ENCODE measurements around the gene KCNB1.
"Not testable (repeated sequence)": the region's sequence is repeated elsewhere in the genome, so short reads cannot be mapped to it uniquely, and the experiment has no call there.

The KCNB1 gene

GRCh38 chr20:49409975-49410621 is 72.4 kb downstream of the KCNB1 start:
- CTCF ChIA-PET, H3K4me3 Mint-ChIP-seq, H3K36me3 Mint-ChIP-seq, H3K27ac Mint-ChIP-seq, H3K9me3 Mint-ChIP-seq, DNase-seq, H3K4me1 Mint-ChIP-seq: not testable (repeated sequence)
- peaks cover 50% of the 10 kb centered on the region for H3K27me3 Mint-ChIP-seq

- Mint-ChIP-seq H3K4me1 (no peaks in the 10 kb centered on the region), H3K4me3 (no peak overlapping the region), H3K27ac (no peak overlapping the region), H3K36me3 (no peaks in the 10 kb centered on the region), H3K9me3 (no peaks in the 10 kb centered on the region), H3K27me3 (peaks cover 48% of the 10 kb centered on the region)
- DNase-seq = no peak
- CTCF ChIA-PET = no interaction called here
Observed at GRCh38 chr20:49409302-49409974, 73.0 kb downstream of the KCNB1 start.

GRCh38 chr20:49408509-49409104 is 73.9 kb downstream of the KCNB1 start:
- DNase-seq = no peak
- Mint-ChIP-seq H3K4me3 (no peak overlapping the region), H3K27ac (no peak overlapping the region), H3K9me3 (no peaks in the 10 kb centered on the region), H3K4me1 (no peaks in the 10 kb centered on the region), H3K27me3 (peaks cover 43% of the 10 kb centered on the region), H3K36me3 (no peaks in the 10 kb centered on the region)
- CTCF ChIA-PET = no interaction called here

GRCh38 chr20:49406666-49407065 is 75.8 kb downstream of the KCNB1 start:
- CTCF ChIA-PET = no interaction called here
- H3K4me3 Mint-ChIP-seq = no peak overlapping the region
- H3K9me3 Mint-ChIP-seq = no peaks in the 10 kb centered on the region
- no peak overlapping the region for H3K27ac Mint-ChIP-seq
- no peaks in the 10 kb centered on the region for H3K4me1 Mint-ChIP-seq
- H3K27me3 Mint-ChIP-seq = peaks cover 39% of the 10 kb centered on the region
- DNase-seq = no peak
- H3K36me3 Mint-ChIP-seq = no peaks in the 10 kb centered on the region

- Mint-ChIP-seq H3K9me3 (no peaks in the 10 kb centered on the region), H3K36me3 (no peaks in the 10 kb centered on the region), H3K4me3 (no peak overlapping the region), H3K27ac (no peak overlapping the region), H3K4me1 (no peaks in the 10 kb centered on the region), H3K27me3 (peaks cover 46% of the 10 kb centered on the region)
- DNase-seq = no peak
- CTCF ChIA-PET = no interaction called here
Observed at GRCh38 chr20:49405696-49406095, 76.8 kb downstream of the KCNB1 start.

- peaks cover 47% of the 10 kb centered on the region for H3K27me3 Mint-ChIP-seq
- no peak for DNase-seq
- no peaks in the 10 kb centered on the region for H3K4me1 Mint-ChIP-seq
- H3K36me3 Mint-ChIP-seq = no peaks in the 10 kb centered on the region
- CTCF ChIA-PET = no interaction called here
- H3K4me3 Mint-ChIP-seq = no peak overlapping the region
- H3K9me3 Mint-ChIP-seq = no peaks in the 10 kb centered on the region
- H3K27ac Mint-ChIP-seq = no peak overlapping the region
Observed at GRCh38 chr20:49405062-49405683, 77.3 kb downstream of the KCNB1 start.

- H3K36me3 Mint-ChIP-seq = no peaks in the 10 kb centered on the region
- H3K4me1 Mint-ChIP-seq = no peaks in the 10 kb centered on the region
- CTCF ChIA-PET = no interaction called here
- no peak for DNase-seq
- H3K27ac Mint-ChIP-seq = no peak overlapping the region
- no peaks in the 10 kb centered on the region for H3K9me3 Mint-ChIP-seq
- peaks cover 42% of the 10 kb centered on the region for H3K27me3 Mint-ChIP-seq
- H3K4me3 Mint-ChIP-seq = no peak overlapping the region
Observed at GRCh38 chr20:49404461-49404860, 78.0 kb downstream of the KCNB1 start.

- Mint-ChIP-seq H3K9me3 (no peaks in the 10 kb centered on the region), H3K27me3 (peaks cover 37% of the 10 kb centered on the region), H3K4me3 (no peak overlapping the region), H3K4me1 (no peaks in the 10 kb centered on the region), H3K36me3 (no peaks in the 10 kb centered on the region), H3K27ac (no peak overlapping the region)
- DNase-seq = no peak
- CTCF ChIA-PET = no interaction called here
Observed at GRCh38 chr20:49403911-49404310, 78.6 kb downstream of the KCNB1 start.

GRCh38 chr20:49403012-49403411 is 79.5 kb downstream of the KCNB1 start:
- Mint-ChIP-seq H3K9me3 (no peaks in the 10 kb centered on the region), H3K4me3 (no peak overlapping the region), H3K27ac (no peak overlapping the region), H3K4me1 (no peaks in the 10 kb centered on the region), H3K36me3 (no peaks in the 10 kb centered on the region), H3K27me3 (peaks cover 31% of the 10 kb centered on the region)
- CTCF ChIA-PET = interaction anchor here (1.0 kb wide), 1 partner anchor 19 kb away, joined by 4 read pairs; no protein-coding TSS in a partner anchor
- DNase-seq = no peak

- Mint-ChIP-seq H3K4me1 (no peaks in the 10 kb centered on the region), H3K36me3 (no peaks in the 10 kb centered on the region), H3K27ac (no peak overlapping the region), H3K9me3 (no peaks in the 10 kb centered on the region), H3K27me3 (peaks cover 26% of the 10 kb centered on the region), H3K4me3 (no peak overlapping the region)
- DNase-seq = no peak
- CTCF ChIA-PET = no interaction called here
Observed at GRCh38 chr20:49400904-49401303, 81.6 kb downstream of the KCNB1 start.

GRCh38 chr20:49400410-49400809 is 82.1 kb downstream of the KCNB1 start:
- DNase-seq = no peak
- Mint-ChIP-seq H3K4me1 (no peaks in the 10 kb centered on the region), H3K9me3 (no peaks in the 10 kb centered on the region), H3K4me3 (no peak overlapping the region), H3K27me3 (peaks cover 26% of the 10 kb centered on the region), H3K36me3 (no peaks in the 10 kb centered on the region), H3K27ac (no peak overlapping the region)
- CTCF ChIA-PET = no interaction called here

- no peak overlapping the region for H3K27ac Mint-ChIP-seq
- no peaks in the 10 kb centered on the region for H3K4me1 Mint-ChIP-seq
- H3K4me3 Mint-ChIP-seq = no peak overlapping the region
- H3K36me3 Mint-ChIP-seq = no peaks in the 10 kb centered on the region
- DNase-seq = no peak
- H3K27me3 Mint-ChIP-seq = peaks cover 23% of the 10 kb centered on the region
- CTCF ChIA-PET = no interaction called here
- H3K9me3 Mint-ChIP-seq = no peaks in the 10 kb centered on the region
Observed at GRCh38 chr20:49399329-49399728, 83.1 kb downstream of the KCNB1 start.

- CTCF ChIA-PET = no interaction called here
- Mint-ChIP-seq H3K27ac (no peak overlapping the region), H3K36me3 (no peaks in the 10 kb centered on the region), H3K4me1 (no peaks in the 10 kb centered on the region), H3K27me3 (peaks cover 24% of the 10 kb centered on the region), H3K4me3 (no peak overlapping the region), H3K9me3 (no peaks in the 10 kb centered on the region)
- no peak for DNase-seq
Observed at GRCh38 chr20:49398401-49399144, 83.9 kb downstream of the KCNB1 start.

- no peak overlapping the region for H3K27ac Mint-ChIP-seq
- peaks cover 21% of the 10 kb centered on the region for H3K27me3 Mint-ChIP-seq
- no peak overlapping the region for H3K4me3 Mint-ChIP-seq
- H3K4me1 Mint-ChIP-seq = no peaks in the 10 kb centered on the region
- DNase-seq = no peak
- CTCF ChIA-PET = interaction anchor here (1.1 kb wide), 1 partner anchor 13 kb away, joined by 4 read pairs; no protein-coding TSS in a partner anchor
- H3K36me3 Mint-ChIP-seq = no peaks in the 10 kb centered on the region
- no peaks in the 10 kb centered on the region for H3K9me3 Mint-ChIP-seq
Observed at GRCh38 chr20:49397525-49397924, 84.9 kb downstream of the KCNB1 start.

Data from activated naive CD4-positive, alpha-beta T cell treated with anti-CD3 and anti-CD28 coated beads, Interleukin-2, amount 10 ng/mL, durations not matched to agents 7 days and 5 days (primary cell).